Smooth muscle cell (in vitro differentiated cells): ENCODE data around the gene GNG12. TPM values are rescaled to one million over a fixed set of nuclear protein-coding genes. Genes with fewer than 3 reads are reported as not detected.

Source experiments
- DNase-seq: peaks from one replicate; lab custom pipeline; 2025; ENCODE audit not compliant: unreplicated experiment; lab: John Stamatoyannopoulos, UW
- H2AFZ ChIP-seq: fragments of 200-600 bp; sonication (generic); 2 replicates; pipeline ENCODE4 v1.6.0; 2016; ENCODE audit warnings: antibody characterized with exemption, low read depth, mild to moderate bottlenecking
- H3F3A ChIP-seq: fragments of 200-600 bp; sonication (generic); 2 replicates; pipeline ENCODE4 v1.6.0; 2017; ENCODE audit warnings: antibody characterized with exemption, low read depth
- H3K27ac ChIP-seq: fragments of 200-600 bp; sonication (generic); 2 replicates; pipeline ENCODE4 v1.5.1; 2016; ENCODE audit warnings: low read depth, mild to moderate bottlenecking
- H3K27me3 ChIP-seq: fragments of 200-600 bp; sonication (generic); 2 replicates; pipeline ENCODE4 v1.6.1; 2016; ENCODE audit warnings: low read depth, mild to moderate bottlenecking
- H3K36me3 ChIP-seq: fragments of 200-600 bp; sonication (generic); 2 replicates; pipeline ENCODE4 v1.5.1; 2016; ENCODE audit warnings: low read depth
- H3K4me1 ChIP-seq: fragments of 200-600 bp; sonication (generic); 2 replicates; pipeline ENCODE4 v1.5.1; 2016; ENCODE audit warnings: low read depth
- H3K4me2 ChIP-seq: fragments of 200-600 bp; sonication (generic); 2 replicates; pipeline ENCODE4 v1.6.0; 2016; ENCODE audit warnings: mild to moderate bottlenecking
- H3K4me3 ChIP-seq: fragments of 200-600 bp; sonication (generic); 2 replicates; pipeline ENCODE4 v1.5.1; 2016; ENCODE audit warnings: mild to moderate bottlenecking
- H3K79me2 ChIP-seq: fragments of 200-600 bp; sonication (generic); 2 replicates; pipeline ENCODE4 v1.6.0; 2016; ENCODE audit warnings: low read depth, mild to moderate bottlenecking
- H3K9ac ChIP-seq: fragments of 200-600 bp; sonication (generic); 2 replicates; pipeline ENCODE4 v1.6.0; 2016; ENCODE audit warnings: low read depth
- H3K9me3 ChIP-seq: fragments of 200-600 bp; sonication (generic); replicated peaks from 2 replicates; pipeline ENCODE4 v1.5.1; 2016; ENCODE audit warnings: low read depth
- H4K20me1 ChIP-seq: fragments of 200-600 bp; sonication (generic); 2 replicates; pipeline ENCODE4 v1.6.0; 2016; ENCODE audit warnings: low read depth
- WGBS: methylation state at CpG from one replicate; pipeline ENCODE4 v1.1.7; 2016; ENCODE audit warnings: low lambda C conversion rate; 5-methylcytosine and 5-hydroxymethylcytosine counted together
- polyA plus RNA-seq: library from polyadenylated mRNA; unstranded; fragments of >200 nt; fragmentation: Nextera tagmentation; extraction: Ambion mirVana; gene quantifications from 2 replicates; pipeline ENCODE4 v1.2.1, GENCODE V29; 2016
- total RNA-seq: library from RNA; depleted of rRNA; stranded (reverse); fragments of >200 nt; gene quantifications from 2 replicates; pipeline ENCODE4 v1.2.3, GENCODE V29; 2014
- TF ChIP-seq, protein P1 (sequence below): fragments of 200-600 bp; sonication (generic); IDR thresholded peaks from 2 replicates; pipeline ENCODE4 v1.5.1; 2017; ENCODE audit warnings: borderline replicate concordance, mild to moderate bottlenecking, antibody characterized with exemption; ENCODE audit not compliant: insufficient read depth, poor library complexity, severe bottlenecking

GNG12 gene
- total and polyA plus RNA-seq, 2 experiments from 2014 or later: 54.6 to 86.6 TPM

DNA sequence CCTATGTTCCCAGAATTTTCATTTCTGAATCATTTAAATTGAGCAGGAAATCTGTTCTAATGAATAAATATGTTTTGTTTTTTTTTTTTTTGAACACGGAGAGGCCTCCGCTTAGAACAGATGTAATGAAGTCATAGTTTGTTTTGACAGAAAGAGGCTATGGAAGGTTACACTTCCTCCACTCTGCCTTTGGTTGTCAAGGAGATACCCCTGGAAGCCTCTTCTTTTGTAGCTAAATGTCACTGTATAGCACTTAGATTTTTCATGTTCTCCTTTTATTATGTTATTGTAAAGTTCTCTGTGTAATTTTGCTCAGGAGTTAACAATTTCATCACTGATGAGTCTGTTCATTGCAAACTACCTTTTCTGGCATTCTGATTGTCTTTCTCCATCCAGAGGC, 22.7 kb upstream of the GNG12 start:
- no peaks in the 10 kb centered on the region for H3K27me3 ChIP-seq
- H4K20me1 ChIP-seq: no peaks in the 10 kb centered on the region
- H3K4me3 ChIP-seq: no peak overlapping the region
- DNase-seq: no peak
- no peak overlapping the region for H3K4me2 ChIP-seq
- TF ChIP-seq, protein P1, sequence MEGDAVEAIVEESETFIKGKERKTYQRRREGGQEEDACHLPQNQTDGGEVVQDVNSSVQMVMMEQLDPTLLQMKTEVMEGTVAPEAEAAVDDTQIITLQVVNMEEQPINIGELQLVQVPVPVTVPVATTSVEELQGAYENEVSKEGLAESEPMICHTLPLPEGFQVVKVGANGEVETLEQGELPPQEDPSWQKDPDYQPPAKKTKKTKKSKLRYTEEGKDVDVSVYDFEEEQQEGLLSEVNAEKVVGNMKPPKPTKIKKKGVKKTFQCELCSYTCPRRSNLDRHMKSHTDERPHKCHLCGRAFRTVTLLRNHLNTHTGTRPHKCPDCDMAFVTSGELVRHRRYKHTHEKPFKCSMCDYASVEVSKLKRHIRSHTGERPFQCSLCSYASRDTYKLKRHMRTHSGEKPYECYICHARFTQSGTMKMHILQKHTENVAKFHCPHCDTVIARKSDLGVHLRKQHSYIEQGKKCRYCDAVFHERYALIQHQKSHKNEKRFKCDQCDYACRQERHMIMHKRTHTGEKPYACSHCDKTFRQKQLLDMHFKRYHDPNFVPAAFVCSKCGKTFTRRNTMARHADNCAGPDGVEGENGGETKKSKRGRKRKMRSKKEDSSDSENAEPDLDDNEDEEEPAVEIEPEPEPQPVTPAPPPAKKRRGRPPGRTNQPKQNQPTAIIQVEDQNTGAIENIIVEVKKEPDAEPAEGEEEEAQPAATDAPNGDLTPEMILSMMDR: no peak
- no peaks in the 10 kb centered on the region for H3F3A ChIP-seq
- peaks cover 4% of the 10 kb centered on the region for H3K4me1 ChIP-seq
- no peak overlapping the region for H3K9ac ChIP-seq
- no peak overlapping the region for H2AFZ ChIP-seq
- WGBS: 82% methylated on average over 2 of the region's 2 CpGs
- no peaks in the 10 kb centered on the region for H3K79me2 ChIP-seq
- H3K27ac ChIP-seq: no peak overlapping the region
- no peaks in the 10 kb centered on the region for H3K9me3 ChIP-seq
- H3K36me3 ChIP-seq: no peaks in the 10 kb centered on the region

DNA sequence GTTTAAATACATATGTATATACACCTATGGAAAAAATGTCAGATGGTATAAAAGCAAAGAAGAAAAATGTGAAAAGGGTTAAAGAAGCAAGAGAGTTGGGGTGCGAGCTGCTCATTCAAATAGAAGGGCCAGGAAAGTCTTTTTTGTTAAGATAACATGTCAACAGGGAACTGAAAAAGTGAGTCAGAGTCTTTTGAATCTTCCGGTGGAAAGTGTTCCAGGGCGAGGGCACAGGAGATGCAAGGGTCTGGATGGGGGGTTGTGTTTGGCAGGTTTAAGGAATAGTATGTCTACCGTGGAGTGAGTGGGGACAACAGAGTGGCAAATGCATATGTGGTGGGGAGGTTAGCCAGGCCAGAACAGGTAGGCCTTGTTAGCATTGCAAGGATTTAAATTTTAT, 22.2 kb upstream of the GNG12 start:
- no peaks in the 10 kb centered on the region for H4K20me1 ChIP-seq
- H2AFZ ChIP-seq: no peak overlapping the region
- 51% methylated on average over 4 of the region's 4 CpGs for WGBS
- H3K27ac ChIP-seq: no peak overlapping the region
- no peak overlapping the region for H3K4me2 ChIP-seq
- TF ChIP-seq, protein P1: no peak
- no peaks in the 10 kb centered on the region for H3K27me3 ChIP-seq
- H3K9me3 ChIP-seq: no peaks in the 10 kb centered on the region
- H3K36me3 ChIP-seq: no peaks in the 10 kb centered on the region
- H3K9ac ChIP-seq: no peak overlapping the region
- no peak for DNase-seq
- H3F3A ChIP-seq: no peaks in the 10 kb centered on the region
- no peaks in the 10 kb centered on the region for H3K79me2 ChIP-seq
- H3K4me3 ChIP-seq: no peak overlapping the region
- H3K4me1 ChIP-seq: peaks cover 5% of the 10 kb centered on the region

GRCh38 chr1:67853704-67854103, 20.4 kb upstream of the GNG12 start:
- no peaks in the 10 kb centered on the region for H4K20me1 ChIP-seq
- H3K4me3 ChIP-seq: no peak overlapping the region
- no peak overlapping the region for H3K9ac ChIP-seq
- H3K4me2 ChIP-seq: no peak overlapping the region
- no peak overlapping the region for H2AFZ ChIP-seq
- WGBS: 44% methylated on average over 2 of the region's 2 CpGs
- no peaks in the 10 kb centered on the region for H3F3A ChIP-seq
- peak; percentile 42 for DNase-seq
- H3K27me3 ChIP-seq: no peaks in the 10 kb centered on the region
- TF ChIP-seq, protein P1: peak; percentile 96
- H3K79me2 ChIP-seq: no peaks in the 10 kb centered on the region
- no peak overlapping the region for H3K27ac ChIP-seq
- no peaks in the 10 kb centered on the region for H3K36me3 ChIP-seq
- H3K9me3 ChIP-seq: no peaks in the 10 kb centered on the region
- H3K4me1 ChIP-seq: peaks cover 7% of the 10 kb centered on the region

DNA sequence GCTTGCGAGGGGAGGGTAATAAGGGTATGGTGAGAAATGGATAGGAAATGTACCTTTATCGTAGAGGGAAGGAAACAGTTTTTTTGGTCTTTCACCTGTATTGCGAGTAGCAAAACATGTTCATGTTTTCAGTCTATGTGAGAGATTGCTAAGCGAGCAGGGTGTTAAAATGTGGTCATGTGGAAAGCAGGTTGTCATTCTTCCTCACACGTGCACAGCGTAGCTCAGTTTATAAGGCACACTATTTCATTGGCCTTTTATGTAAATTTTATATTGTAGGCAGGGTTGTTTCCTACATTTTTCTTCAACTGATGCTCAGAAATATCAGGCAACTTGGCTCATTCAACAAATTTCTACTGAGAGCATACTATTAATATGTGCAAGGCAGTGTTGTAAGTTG, 18.5 kb upstream of the GNG12 start:
- H3K27ac ChIP-seq: no peak overlapping the region
- TF ChIP-seq, protein P1: no peak
- WGBS: 93% methylated on average over 6 of the region's 6 CpGs
- no peaks in the 10 kb centered on the region for H3K79me2 ChIP-seq
- no peak overlapping the region for H2AFZ ChIP-seq
- H4K20me1 ChIP-seq: no peaks in the 10 kb centered on the region
- H3K36me3 ChIP-seq: no peaks in the 10 kb centered on the region
- H3F3A ChIP-seq: no peaks in the 10 kb centered on the region
- H3K4me3 ChIP-seq: no peak overlapping the region
- H3K27me3 ChIP-seq: no peaks in the 10 kb centered on the region
- peaks cover 7% of the 10 kb centered on the region for H3K4me1 ChIP-seq
- DNase-seq: no peak
- no peak overlapping the region for H3K9ac ChIP-seq
- no peak overlapping the region for H3K4me2 ChIP-seq
- H3K9me3 ChIP-seq: no peaks in the 10 kb centered on the region
